ENCODE measurements around the gene DGKI. TPM values are rescaled to one million over a fixed set of nuclear protein-coding genes. Genes with fewer than 3 reads are reported as not detected.

The DGKI gene
- 3.4 and 5.5 TPM in 2 replicates for total RNA-seq (ENCODE audit: low replicate concordance)

- peak within 1 kb of the TSS; percentile 81 for H3K4me2 ChIP-seq
- H3K27ac ChIP-seq, result no peak within 1 kb of the TSS
- H3K36me3 ChIP-seq, result no peaks in the 10 kb centered on the region
- peaks cover 60% of the 10 kb centered on the region for H3K27me3 ChIP-seq
- H3K9me3 Mint-ChIP-seq, result no peaks in the 10 kb centered on the region
- H3K9ac ChIP-seq, result no peak within 1 kb of the TSS
- peaks cover 8% of the 10 kb centered on the region for H3F3A ChIP-seq (ENCODE audit: low read depth)
- no peaks in the 10 kb centered on the region for H3K36me3 Mint-ChIP-seq
- H3K9me3 ChIP-seq (ENCODE audit: low read depth), result no peaks in the 10 kb centered on the region
- DNase-seq (ENCODE audit: low spot score), result peak; percentile 82
- H4K20me1 ChIP-seq (ENCODE audit: low read depth), result no peaks in the 10 kb centered on the region
- H3K4me1 ChIP-seq, result no peaks in the 10 kb centered on the region
- peak within 1 kb of the TSS; percentile 54 for H3K27ac Mint-ChIP-seq
- peak within 1 kb of the TSS; percentile 44 for H3K4me3 ChIP-seq
- TF ChIP-seq EZH2phosphoT487 (IDR thresholded peaks at IDR 0.05) (peak; percentile 65), CTCF (IDR thresholded peaks at IDR 0.05) (no peak), EZH2 (IDR thresholded peaks at IDR 0.05) (peak; percentile 72)
- H2AFZ ChIP-seq (replicated peaks), result peak within 1 kb of the TSS; percentile 91
- no peaks in the 10 kb centered on the region for H3K79me2 ChIP-seq (ENCODE audit: low read depth)
- peak within 1 kb of the TSS; percentile 85 for H3K4me3 Mint-ChIP-seq
- peaks cover 34% of the 10 kb centered on the region for H3K27me3 Mint-ChIP-seq (ENCODE audit: insufficient read depth, low read depth)
- peaks cover 18% of the 10 kb centered on the region for H3K4me1 Mint-ChIP-seq
Measured at GRCh38 chr7:137846827-137847567, at the start of gene DGKI. TSS of gene DGKI (minus strand) at chr7:137846974.

- Mint-ChIP-seq H3K27ac (no peak overlapping the region), H3K4me3 (no peak overlapping the region), H3K4me1 (peaks cover 9% of the 10 kb centered on the region), H3K36me3 (peaks cover 41% of the 10 kb centered on the region), H3K9me3 (no peaks in the 10 kb centered on the region), H3K27me3 (ENCODE audit: insufficient read depth, low read depth) (peaks cover 2% of the 10 kb centered on the region)
- H3K9ac ChIP-seq, result no peak overlapping the region
- no peak overlapping the region for H2AFZ ChIP-seq (replicated peaks)
- TF ChIP-seq CTCF (IDR thresholded peaks at IDR 0.05) (no peak), EZH2 (IDR thresholded peaks at IDR 0.05) (no peak), EZH2phosphoT487 (IDR thresholded peaks at IDR 0.05) (no peak)
- H3K79me2 ChIP-seq (ENCODE audit: low read depth), result no peaks in the 10 kb centered on the region
- H4K20me1 ChIP-seq (ENCODE audit: low read depth), result no peaks in the 10 kb centered on the region
- H3K27ac ChIP-seq, result no peak overlapping the region
- H3K4me3 ChIP-seq, result no peak overlapping the region
- no peaks in the 10 kb centered on the region for H3K36me3 ChIP-seq
- DNase-seq (ENCODE audit: low spot score), result no peak
- H3F3A ChIP-seq (ENCODE audit: low read depth), result peaks cover 10% of the 10 kb centered on the region
- no peak overlapping the region for H3K4me2 ChIP-seq
- peaks cover 3% of the 10 kb centered on the region for H3K4me1 ChIP-seq
- no peaks in the 10 kb centered on the region for H3K9me3 ChIP-seq (ENCODE audit: low read depth)
- H3K27me3 ChIP-seq, result no peaks in the 10 kb centered on the region
Measured at GRCh38 chr7:137895301-137896221, 48.8 kb upstream of the DGKI start.

- Histone ChIP-seq H3K4me1 (no peaks in the 10 kb centered on the region), H3K4me2 (no peak overlapping the region), H4K20me1 (ENCODE audit: low read depth) (no peaks in the 10 kb centered on the region), H3K36me3 (no peaks in the 10 kb centered on the region), H3K79me2 (ENCODE audit: low read depth) (no peaks in the 10 kb centered on the region), H3K9ac (no peak overlapping the region), H3K27me3 (no peaks in the 10 kb centered on the region), H3F3A (ENCODE audit: low read depth) (no peaks in the 10 kb centered on the region), H2AFZ (replicated peaks) (no peak overlapping the region), H3K27ac (no peak overlapping the region), H3K9me3 (ENCODE audit: low read depth) (no peaks in the 10 kb centered on the region), H3K4me3 (no peak overlapping the region)
- Mint-ChIP-seq H3K4me1 (peaks cover 1% of the 10 kb centered on the region), H3K27me3 (ENCODE audit: insufficient read depth, low read depth) (peaks cover 2% of the 10 kb centered on the region), H3K36me3 (peaks cover 43% of the 10 kb centered on the region), H3K9me3 (no peaks in the 10 kb centered on the region), H3K4me3 (no peak overlapping the region), H3K27ac (no peak overlapping the region)
- TF ChIP-seq EZH2 (IDR thresholded peaks at IDR 0.05), result no peak
- TF ChIP-seq CTCF (IDR thresholded peaks at IDR 0.05), result no peak
- no peak for TF ChIP-seq EZH2phosphoT487 (IDR thresholded peaks at IDR 0.05)
- DNase-seq (ENCODE audit: low spot score), result no peak
Measured at GRCh38 chr7:137893143-137893742, 46.5 kb upstream of the DGKI start.

All from neural progenitor cell (in vitro differentiated cells).